GM12872 (cell line): Measurements from ENCODE around the gene TENM3.

ENCODE experiments used
- TF ChIP-seq, protein P1 (sequence below): IDR thresholded peaks from 3 replicates; pipeline ENCODE4 v1.5.1; 2011; ENCODE audit warnings: low read depth, mild to moderate bottlenecking, low read length, moderate library complexity; ENCODE audit not compliant: insufficient read depth

TENM3 gene

DNA sequence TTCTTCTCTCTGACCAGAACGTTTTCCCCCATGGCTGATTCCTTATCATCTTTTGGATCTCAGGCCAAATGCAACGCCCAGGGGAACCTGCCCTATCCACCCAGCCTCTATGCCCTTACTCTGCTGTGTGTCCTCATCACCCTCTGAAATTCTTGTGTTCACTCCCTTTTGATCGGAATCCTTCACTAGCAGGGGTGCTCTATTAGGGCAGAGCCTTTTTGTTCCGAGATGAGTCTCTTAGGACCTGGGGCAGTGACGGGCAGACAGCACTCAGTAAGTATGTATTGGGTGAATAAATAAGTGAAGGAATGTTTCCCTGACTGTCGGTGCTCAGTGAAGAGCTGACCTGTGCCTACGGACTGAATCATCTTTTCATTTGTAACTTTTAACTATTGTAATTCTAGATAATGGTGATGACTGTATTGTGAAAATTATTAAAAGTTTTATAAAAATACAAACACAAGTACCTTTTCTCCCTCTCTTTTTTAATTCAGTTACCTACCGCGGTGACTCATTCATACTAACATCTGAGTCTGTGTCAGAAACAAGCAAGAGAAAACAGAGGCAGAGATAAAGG is 4.8 kb upstream of the TENM3 start:
- TF ChIP-seq, protein P1, sequence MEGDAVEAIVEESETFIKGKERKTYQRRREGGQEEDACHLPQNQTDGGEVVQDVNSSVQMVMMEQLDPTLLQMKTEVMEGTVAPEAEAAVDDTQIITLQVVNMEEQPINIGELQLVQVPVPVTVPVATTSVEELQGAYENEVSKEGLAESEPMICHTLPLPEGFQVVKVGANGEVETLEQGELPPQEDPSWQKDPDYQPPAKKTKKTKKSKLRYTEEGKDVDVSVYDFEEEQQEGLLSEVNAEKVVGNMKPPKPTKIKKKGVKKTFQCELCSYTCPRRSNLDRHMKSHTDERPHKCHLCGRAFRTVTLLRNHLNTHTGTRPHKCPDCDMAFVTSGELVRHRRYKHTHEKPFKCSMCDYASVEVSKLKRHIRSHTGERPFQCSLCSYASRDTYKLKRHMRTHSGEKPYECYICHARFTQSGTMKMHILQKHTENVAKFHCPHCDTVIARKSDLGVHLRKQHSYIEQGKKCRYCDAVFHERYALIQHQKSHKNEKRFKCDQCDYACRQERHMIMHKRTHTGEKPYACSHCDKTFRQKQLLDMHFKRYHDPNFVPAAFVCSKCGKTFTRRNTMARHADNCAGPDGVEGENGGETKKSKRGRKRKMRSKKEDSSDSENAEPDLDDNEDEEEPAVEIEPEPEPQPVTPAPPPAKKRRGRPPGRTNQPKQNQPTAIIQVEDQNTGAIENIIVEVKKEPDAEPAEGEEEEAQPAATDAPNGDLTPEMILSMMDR, result no peak

DNA sequence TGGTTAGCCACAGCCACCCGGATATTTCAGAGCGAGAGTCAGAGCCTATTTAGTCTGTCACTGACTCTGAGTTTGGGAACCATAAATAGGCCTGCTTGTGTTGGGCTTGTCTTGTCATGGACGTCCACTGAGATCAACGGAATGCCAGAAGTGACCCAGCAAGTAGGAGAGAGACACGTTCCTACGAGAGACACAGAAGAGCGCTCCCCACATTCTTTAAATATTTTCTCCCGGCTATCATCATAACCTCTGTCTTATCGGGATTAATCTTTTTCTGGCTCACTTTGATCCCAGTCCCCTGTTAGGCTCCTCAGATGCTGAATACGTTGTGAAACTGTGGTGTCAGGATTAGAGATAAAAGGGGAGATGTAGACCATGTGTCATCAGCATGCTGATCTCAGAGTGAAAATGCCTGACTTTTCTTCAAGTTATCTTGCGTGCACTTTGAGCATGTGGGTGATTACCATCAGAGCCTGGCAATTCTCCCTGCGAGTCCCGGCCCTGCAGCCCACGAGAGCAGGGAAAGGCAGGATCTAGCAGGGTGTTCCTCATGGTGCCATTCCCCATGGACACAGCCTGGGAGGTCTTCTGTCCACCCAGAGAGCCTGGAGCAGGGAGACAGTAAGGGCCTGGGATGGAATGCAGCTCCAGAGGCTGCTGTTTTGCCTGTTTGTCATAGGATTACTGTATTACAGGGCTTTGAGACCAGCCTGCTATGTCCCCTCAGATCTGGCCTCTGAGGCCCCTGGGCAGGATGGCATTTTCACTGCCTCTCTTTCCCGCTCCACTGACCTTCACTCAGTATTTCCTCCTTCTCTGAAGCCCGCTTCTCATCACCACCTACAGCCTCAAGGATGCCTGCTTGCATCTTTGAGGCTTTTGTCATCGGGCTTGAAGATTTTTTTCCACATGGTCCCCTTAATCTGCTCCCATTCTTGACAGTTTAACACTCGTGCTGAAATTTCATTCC is 2.8 kb upstream of the TENM3 start:
- TF ChIP-seq, protein P1, result no peak

DNA sequence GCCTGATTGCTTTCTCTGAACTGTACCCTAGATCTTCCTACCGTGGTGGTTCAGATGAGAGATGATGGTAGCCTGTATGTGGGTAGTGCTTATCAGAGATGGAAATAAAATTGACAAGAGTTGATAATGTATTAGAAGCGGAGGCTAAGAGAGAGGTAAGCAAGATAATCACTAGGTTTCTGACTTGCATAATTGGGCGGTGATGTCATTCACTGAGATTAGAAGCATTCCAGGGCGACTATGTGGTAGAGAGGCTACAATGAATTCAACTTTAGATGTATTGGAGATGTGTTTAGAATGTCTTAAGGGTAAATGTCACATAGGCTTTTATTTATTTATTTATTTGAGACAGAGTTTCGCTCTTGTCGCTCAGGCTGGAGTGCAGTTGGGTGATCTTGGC is 415 bp upstream of the TENM3 start:
- TF ChIP-seq, protein P1, result no peak

DNA sequence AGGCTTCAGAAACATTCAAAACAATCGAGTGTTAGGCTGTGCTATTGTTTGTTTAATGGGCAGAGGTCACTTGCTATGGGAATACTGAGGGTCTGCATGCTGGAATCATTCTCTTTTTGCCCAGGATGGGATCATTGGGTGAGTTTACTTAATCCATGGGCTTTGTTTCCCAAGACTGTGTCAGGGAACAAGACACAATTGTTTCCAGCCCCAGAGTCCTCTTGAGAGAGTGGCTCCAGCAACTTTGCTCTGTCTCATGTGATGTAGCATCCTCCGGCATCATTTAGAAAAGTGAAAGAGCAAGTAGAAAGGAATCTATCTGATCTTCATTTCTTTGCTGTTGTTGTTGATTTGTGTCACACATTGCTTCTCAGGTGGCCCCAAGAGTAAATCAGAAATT is 1.8 kb downstream of the TENM3 start:
- TF ChIP-seq, protein P1, result no peak

DNA sequence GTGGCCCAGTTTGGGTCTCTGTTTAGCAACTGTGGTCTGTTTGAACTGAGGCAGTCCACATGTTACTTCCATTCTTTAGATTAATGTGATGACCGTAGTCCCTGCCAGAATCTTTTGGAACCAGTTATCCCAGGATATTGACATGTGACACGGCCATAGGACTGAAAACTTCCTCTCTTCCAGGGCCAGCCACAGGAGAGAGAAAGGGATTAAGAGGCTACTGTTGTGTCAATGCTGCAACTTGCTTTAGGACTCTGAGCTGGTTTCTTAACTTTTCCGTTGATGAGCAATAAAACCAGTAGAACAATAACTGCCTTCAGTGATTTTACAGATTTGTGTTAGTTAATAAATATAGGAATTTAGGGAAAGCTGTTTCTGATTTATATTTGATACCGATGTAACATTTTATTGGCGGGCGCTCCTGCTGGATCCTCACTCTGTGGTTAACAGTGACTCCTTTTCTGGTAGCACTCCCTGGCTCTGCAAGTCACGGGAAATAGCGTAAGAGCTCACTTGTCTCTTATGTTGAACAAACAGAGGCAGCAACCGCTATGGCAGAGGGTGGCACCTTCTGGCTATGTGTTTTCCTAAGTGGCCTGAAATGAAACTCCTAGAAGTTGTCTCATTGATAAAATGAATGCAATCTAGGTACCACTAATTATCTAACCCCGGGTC is 2.5 kb downstream of the TENM3 start:
- TF ChIP-seq, protein P1, result no peak

DNA sequence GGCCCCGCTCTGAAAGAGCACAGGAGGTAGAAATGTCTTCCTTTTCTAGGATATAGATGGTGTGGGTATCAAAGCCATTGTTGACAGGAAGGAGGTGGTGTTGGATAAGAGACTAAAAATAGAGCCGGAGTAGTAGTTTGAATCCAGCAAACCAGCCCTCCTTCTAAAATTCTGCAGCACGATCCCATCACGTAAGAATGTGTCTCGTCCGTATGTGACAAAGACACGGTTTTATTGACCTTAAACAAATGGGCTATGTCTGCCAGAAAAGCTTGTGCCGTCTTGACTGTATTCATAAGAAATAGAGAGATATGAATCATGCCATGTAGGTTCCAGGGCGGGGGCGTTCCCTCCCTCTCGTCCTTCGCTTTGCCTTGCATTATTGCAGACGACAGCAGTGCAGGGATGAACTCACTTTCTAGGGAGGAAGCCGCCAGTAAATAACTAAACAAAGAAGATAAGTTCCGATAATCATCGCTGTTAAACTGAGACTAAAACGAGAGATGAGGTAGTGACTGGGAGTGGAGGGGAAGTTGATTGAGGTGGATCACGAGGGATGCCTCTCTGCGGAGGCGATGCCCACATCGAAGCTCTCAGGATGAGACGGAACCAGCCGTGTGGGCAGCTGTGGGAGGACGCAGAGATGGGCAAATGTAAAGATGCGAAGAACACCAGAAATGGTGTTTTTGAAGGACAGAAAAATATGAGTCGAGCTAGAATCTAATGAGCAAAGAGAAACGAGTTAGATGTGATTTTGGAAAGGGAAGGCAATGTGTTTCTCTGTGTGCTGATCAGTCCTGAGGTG is 3.4 kb downstream of the TENM3 start:
- TF ChIP-seq, protein P1, result no peak
